Esophagus mucosa (tissue), 1 donor: ENCODE measurements around the gene HK3. TPM values are rescaled to one million over a fixed set of nuclear protein-coding genes. Genes with fewer than 3 reads are reported as not detected.

ENCODE experiments used
- ATAC-seq: fragments of 200-7000 bp; cut with Tn5 transposase; one replicate; pipeline ENCODE4 v1.9.1; 2020
- total RNA-seq: library from RNA; stranded (reverse); gene quantifications from one replicate; pipeline ENCODE4 v1.2.4, GENCODE V29; 2023
- donor health status: DM: yes; HTN: yes; CAD: no.

The HK3 gene
- total RNA-seq, 1 donor from 2014 or later = 1.4 TPM

GRCh38 chr5:176849611-176850227 lies 49.4 kb downstream of the HK3 start:
- no peak for ATAC-seq

- ATAC-seq = no peak
Observed at GRCh38 chr5:176848651-176849050, 50.5 kb downstream of the HK3 start.

DNA sequence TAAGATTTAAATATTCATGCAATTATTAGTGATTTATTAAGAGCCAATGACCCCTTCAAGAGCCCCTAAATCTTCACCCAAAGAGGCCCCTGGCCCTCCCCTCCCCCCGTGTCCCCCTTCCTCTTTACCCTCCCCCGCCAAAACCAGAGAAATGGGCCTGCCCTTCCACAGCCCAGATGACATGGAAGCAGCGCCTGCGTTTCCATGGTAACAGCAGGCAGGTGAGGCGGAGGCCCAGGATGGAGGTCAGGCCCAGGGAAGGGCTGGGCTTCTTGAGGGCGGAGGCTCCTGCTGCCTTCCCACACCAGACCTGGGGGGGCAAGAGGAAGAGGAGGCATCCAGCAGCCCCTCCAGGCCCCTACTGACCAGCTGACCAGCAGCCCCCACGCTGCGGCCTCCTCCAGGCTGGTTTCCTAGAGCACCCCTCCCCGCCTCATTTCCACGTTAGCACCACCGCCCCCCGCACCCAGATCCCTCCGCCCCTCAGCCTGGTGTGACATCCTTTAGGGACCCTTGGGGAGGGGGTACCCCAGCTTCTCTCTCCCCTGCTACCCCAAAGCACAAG lies 51.3 kb downstream of the HK3 start:
- no peak for ATAC-seq

GRCh38 chr5:176847148-176847547 lies 52.0 kb downstream of the HK3 start:
- no peak for ATAC-seq

DNA sequence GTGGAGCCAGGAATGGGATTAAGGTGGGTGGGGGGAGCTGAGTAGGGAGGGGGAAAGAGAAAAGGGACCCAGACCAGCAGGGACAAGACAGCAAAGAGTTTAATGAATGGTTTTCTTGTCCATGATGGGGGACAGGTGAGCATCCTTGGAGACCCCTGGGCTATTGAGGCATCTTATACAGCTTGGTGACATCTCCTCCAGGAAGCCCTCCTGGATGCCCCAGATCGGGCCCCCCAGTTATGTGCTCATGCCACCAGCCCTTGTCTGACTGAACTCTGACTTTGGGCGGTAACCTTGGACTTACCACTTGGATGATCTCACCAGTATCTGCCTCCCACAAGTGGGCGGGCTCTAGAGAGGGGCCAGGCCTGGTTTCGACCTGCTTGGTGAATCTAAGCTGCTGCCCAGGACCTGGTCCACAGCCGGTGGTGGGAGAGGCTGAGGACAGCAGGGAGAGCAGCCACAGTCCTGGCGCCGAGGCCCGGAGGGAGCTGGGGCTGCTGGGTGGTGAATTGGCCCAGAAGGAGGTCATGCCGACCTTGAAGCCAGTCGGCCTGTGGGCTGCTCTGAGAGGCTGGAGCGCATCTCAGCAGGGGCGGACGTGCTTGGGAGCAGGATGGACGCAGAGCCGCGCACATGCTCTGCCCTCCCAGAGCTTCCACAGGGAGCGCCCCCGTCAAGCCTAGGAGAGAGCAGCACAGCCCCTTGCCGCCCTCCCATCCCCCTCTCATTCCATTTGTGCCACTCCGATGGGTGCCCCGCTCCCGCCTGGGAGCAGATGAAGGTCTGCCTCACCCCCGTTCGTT lies 52.6 kb downstream of the HK3 start:
- no peak for ATAC-seq

DNA sequence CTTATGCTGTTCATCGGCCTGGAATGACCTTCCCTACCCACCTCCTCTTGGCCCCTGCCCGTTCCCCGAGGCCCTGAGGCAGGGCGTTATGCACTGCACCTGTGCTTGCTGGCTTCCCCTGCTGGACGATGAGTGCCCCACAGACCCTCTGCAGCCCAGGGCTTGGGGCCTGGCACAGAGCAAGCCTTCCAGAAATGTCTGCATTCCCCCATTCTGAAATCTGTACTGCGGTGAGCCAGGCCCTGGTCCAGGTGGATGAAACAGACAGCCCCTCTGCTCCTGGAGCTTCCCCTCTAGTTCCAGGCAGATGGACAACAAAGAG lies 53.8 kb downstream of the HK3 start:
- ATAC-seq = no peak

DNA sequence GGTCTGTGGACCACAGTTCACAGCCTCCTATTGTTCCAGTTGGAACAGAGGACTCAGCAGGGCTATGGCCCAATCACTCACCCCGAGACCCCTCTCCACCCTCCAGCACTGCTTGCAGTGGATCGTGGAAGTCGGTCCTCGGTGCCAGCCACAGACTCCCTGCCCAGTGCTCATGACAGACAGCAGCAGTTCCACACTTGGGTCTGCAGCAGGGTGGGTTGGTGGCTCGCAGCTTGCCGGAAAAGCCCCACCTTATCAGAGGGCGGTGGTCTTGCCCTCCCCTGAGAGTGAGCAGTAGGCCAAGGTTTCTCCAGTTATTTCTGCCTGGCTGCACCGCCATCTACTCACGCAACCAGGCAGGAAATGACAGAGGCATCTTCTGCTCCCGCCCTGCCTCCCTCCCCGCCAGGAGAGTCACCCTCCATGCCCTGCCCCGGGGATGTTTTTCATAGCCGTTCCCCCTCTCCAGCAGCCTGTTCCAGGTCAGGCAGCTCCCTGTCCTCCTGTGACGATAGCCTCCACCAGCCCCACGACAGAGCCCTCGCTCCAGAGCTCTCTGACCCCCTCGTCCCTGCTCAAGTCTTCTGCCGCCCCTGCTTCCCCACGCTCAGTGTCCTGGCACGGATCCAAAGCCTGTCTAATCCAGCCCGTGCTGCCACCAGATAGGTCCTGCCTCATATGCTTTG lies 54.3 kb downstream of the HK3 start:
- ATAC-seq = no peak

- no peak for ATAC-seq
Observed at GRCh38 chr5:176844281-176844680, 54.9 kb downstream of the HK3 start.

- no peak for ATAC-seq
Observed at GRCh38 chr5:176843673-176844072, 55.5 kb downstream of the HK3 start.

DNA sequence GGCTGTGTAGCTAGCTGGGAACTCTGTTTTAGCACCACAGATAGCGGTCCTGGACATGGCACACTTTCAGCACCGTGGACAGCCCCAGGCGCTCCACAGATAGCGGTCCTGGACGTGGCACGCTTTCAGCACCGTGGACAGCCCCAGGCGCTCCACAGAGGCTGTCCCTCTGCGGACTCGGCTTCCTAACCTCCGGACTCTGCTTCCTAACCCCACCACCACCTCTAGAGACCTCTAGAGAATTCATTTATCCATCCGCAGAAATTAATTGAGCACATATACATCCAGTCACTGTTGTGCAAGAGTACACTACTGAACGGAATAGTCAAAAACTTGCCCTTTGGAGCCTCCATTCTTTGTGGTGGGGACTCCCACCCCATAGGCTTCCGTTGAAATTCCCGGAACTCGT lies 61.4 kb downstream of the HK3 start:
- ATAC-seq = peak; percentile 92

GRCh38 chr5:176836811-176837706 lies 62.1 kb downstream of the HK3 start:
- ATAC-seq = no peak

DNA sequence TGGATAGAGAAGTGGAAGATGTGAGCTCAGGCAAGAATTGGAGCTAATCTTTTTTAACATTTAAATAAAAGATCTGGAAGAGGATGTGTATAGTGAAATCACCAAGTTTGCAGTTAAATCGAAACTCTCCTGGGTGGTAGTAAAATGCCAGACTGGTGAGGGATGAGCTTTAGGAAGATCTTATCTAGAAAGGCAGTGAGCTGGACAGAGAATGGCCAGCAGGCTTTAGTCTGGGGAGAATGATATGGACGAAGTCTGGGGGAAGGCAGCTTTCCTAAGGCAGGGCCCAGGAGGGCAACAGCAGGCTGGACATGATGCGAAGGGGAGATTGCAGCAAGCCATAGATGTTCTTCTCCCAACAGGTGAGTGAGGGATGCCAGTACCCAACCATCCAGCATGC lies 63.2 kb downstream of the HK3 start:
- ATAC-seq = no peak

DNA sequence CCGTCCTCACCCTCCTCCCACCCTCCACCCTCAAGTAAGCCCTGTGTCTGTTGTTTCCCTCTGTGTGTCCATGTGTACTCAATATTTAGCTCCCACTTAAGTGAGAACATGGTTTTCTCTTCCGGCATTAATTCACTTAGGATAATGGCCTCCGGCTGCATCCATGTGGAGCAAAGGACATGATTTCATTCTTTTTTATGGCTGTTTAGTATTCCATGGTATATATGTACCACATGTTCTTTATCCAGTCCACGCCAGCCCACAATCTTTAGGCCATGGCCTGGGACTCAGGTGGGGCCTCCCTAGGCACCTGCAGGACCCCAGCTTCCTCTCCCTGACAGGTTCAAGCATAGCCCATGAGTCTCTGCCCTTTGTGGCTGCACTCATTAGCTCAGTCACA lies 65.9 kb downstream of the HK3 start:
- no peak for ATAC-seq

- ATAC-seq = no peak
Observed at GRCh38 chr5:176832162-176832561, 67.0 kb downstream of the HK3 start.

DNA sequence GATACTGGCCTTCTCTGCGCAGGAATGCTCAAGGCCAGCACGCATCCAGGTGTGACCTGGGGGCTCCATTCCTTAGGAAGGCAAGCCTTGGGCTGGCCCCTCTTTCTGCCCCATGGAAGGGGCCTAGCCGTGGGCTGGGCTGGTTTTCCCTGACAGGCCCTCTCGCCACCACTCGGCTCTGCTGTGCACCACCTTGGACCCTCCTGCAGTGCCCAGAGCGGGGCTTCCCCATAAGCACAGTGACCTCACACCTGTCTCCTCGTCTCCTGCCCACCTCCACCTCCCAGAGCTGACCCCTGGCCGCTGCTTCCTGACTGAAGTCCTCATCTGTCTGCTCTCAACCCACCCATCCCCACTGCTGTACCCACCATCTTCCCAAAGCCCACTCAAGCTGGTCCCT lies 67.7 kb downstream of the HK3 start:
- ATAC-seq = no peak

DNA sequence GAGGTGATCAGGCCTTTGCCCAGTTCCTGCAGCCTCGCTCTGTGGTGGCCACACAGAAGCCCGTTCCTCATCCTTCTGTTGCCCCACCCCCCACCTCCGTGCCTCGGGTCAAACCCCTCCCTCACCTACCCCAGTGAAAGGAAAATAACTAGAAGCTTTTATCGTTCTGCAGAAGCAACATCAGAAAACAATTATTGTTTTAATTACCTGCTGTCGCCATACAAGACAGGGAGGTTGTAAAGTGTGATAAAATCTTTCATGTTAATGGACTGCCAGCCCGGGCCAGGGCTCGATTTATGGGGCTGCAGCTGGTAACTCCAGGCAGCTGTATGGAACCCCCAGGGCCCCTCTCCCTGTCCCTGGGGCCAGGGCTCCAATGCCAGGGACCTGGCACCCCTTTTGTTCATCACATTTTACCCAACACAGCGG lies 68.1 kb downstream of the HK3 start:
- ATAC-seq = no peak

Other genes starting within 250 kb of the HK3 start
- not detected for gene UNC5A, start 88.8 kb downstream of the HK3 start, total RNA-seq
- 14.9 TPM for gene UIMC1, start 107.4 kb upstream of the HK3 start, total RNA-seq
- 6.7 TPM for gene ZNF346, start 123.3 kb upstream of the HK3 start, total RNA-seq
- gene FGFR4, start 187.6 kb upstream of the HK3 start, total RNA-seq = 2.7 TPM
- gene NSD1, start 234.4 kb upstream of the HK3 start, total RNA-seq = 53.8 TPM